Stomach (tissue), 4 donors: ENCODE data around the gene GPR180.

Experiments used
- CTCF ChIP-seq, 7 experiments: fragments of 450-650 bp in 4 of 7; fragments of 200-600 bp in 3 of 7; sonication (generic) in 3 of 7; IDR thresholded peaks; one replicate each; pipeline ENCODE4 v1.5.1; 2016 to 2019; ENCODE audit warnings: antibody characterized with exemption in 7 of 7, control low read depth in 2 of 7, mild to moderate bottlenecking in 1 of 7
- POLR2A ChIP-seq, 4 donors: fragments of 450-650 bp; IDR thresholded peaks; one replicate each; pipeline ENCODE4 v1.6.1; 2016; ENCODE audit warnings: antibody characterized with exemption in 4 of 4, control low read depth in 2 of 4, mild to moderate bottlenecking in 1 of 4, moderate library complexity in 1 of 4
- POLR2AphosphoS5 ChIP-seq, 3 donors: sonication (generic); formaldehyde crosslinking; IDR thresholded peaks; one replicate each; pipeline ENCODE4 v1.6.1; 2016; ENCODE audit warnings: antibody characterized with exemption in 3 of 3

- TF ChIP-seq CTCF (IDR thresholded peaks at IDR 0.05) (no peak), POLR2AphosphoS5 (IDR thresholded peaks at IDR 0.05) (no peak), POLR2A (IDR thresholded peaks at IDR 0.05) (no peak)
Measured at GRCh38 chr13:94630858-94631257, 29.2 kb downstream of the GPR180 start.
